Hematopoietic multipotent progenitor cell (in vitro differentiated cells): ENCODE data around the gene MSMP. TPM values are rescaled to one million over a fixed set of nuclear protein-coding genes. Genes with fewer than 3 reads are reported as not detected.

Experiments
- DNase-seq, 3 donors: peaks; one replicate each; pipeline ENCODE4 v3.0.0-alpha.2; 2011 to 2015; ENCODE audit warnings: low read depth in 2 of 3, low spot score in 2 of 3
- total RNA-seq: library from RNA; depleted of rRNA; stranded (reverse); fragments of >200 nt; gene quantifications from one replicate; pipeline ENCODE4 v1.2.3, GENCODE V29; 2012

The MSMP gene
- total RNA-seq, 1 donor, result 2.4 TPM

DNA sequence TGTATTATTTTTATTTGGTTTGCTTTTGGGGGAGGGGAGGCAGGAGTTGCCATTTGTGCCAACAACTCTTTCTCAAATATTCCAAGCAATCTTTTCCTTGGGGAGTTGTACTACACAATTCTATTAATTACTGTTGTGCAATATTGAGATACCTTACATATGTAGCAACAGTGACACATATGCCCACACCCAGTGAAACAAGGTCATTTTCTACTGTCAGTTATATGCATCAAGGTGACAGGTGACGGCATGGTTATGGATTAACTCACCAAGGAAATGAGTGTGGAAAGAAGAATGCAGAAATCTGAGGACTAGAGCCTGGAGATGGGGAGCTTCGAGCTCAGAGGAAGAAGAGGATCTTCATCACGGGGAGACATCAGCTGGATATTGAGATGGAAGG is 17.9 kb upstream of the MSMP start:
- DNase-seq, result no peak

- DNase-seq, result peak in 1 of 3 donors; percentile 50
These were observed 17.5 kb upstream of the MSMP start for GRCh38 chr9:35771534-35771933.

GRCh38 chr9:35771075-35771433 is 17.0 kb upstream of the MSMP start:
- no peak for DNase-seq

DNA sequence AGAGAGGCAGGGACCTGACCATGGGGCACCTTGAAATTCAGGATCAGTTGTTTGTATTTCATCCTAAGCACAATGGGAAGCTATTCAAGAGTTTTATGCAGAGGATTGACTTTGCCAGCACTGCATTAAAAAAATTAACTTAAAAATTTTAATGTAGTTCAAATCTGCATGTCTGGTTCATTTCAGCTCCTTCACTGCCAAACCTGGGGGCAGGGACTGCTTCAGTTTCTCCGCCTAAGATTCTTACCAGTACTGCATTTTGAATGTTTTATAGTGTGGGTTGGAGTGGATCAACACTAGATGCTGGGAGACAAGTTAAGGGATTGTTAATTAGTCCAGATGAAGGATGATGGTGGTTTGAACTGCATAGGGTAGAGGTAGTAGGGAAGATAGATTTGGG is 15.7 kb upstream of the MSMP start:
- DNase-seq, result no peak

DNA sequence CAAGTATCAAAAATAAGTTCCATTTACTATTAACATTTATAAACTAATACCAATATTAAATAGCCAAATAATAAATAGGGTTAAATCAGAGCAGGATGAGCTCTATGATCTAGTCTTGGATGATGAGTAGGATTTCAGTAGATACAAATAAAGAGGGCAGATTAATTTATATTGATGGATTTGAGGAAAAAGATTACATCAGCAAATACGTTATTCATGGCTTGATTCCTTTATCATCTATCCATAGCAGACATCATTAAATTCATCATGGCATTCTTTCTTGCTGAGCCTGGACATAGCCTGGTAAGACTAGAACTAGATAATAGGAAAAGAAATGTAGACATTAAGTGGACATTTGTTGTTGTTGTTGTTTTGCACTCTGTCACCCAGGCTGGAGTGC is 13.4 kb upstream of the MSMP start:
- no peak for DNase-seq

GRCh38 chr9:35766997-35767396 is 12.9 kb upstream of the MSMP start:
- no peak for DNase-seq

DNA sequence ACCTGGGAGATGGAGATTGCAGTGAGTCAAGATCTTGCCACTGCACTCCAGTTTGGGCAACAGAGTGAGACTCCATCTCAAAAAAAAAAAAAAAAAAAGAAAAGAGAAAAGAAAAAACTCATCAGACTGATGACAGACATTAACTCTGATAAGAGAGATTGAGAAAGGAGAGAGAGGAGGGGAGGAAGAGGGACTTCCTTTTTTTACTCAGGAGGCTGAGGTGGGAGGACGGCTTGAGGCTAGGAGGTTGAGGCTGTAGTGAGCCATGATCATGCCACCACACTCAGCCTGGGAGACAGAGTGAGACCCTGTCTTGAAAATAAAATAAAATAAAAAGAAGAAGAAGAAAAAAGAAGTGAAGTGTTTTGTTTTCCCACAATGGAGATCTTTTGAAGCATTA is 9.7 kb upstream of the MSMP start:
- DNase-seq, result no peak

DNA sequence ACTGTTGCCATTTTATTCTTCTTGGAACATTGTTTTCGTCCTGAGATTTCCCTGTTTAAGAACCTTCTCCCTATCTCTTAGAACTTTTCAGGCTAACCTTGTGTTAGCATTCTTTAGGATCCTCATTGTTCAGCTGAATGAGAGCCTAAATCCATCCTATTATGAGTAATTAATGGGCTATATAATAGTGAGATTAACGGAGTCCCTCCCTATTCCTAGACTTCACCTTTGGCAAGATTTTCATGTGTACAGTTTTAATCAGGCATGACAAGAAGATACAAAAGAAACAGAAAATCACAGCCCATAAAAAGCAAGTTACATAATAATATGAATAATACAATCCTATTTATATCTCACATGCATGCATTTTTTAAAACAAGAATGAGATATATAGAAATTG is 9.1 kb upstream of the MSMP start:
- DNase-seq, result no peak

GRCh38 chr9:35760651-35761050 is 6.6 kb upstream of the MSMP start:
- DNase-seq, result no peak

- DNase-seq, result no peak
These were observed 5.7 kb upstream of the MSMP start for GRCh38 chr9:35759795-35760194.

- no peak for DNase-seq
These were observed 4.5 kb upstream of the MSMP start for GRCh38 chr9:35758475-35759050.

GRCh38 chr9:35757892-35758275 is 3.8 kb upstream of the MSMP start:
- DNase-seq, result no peak

DNA sequence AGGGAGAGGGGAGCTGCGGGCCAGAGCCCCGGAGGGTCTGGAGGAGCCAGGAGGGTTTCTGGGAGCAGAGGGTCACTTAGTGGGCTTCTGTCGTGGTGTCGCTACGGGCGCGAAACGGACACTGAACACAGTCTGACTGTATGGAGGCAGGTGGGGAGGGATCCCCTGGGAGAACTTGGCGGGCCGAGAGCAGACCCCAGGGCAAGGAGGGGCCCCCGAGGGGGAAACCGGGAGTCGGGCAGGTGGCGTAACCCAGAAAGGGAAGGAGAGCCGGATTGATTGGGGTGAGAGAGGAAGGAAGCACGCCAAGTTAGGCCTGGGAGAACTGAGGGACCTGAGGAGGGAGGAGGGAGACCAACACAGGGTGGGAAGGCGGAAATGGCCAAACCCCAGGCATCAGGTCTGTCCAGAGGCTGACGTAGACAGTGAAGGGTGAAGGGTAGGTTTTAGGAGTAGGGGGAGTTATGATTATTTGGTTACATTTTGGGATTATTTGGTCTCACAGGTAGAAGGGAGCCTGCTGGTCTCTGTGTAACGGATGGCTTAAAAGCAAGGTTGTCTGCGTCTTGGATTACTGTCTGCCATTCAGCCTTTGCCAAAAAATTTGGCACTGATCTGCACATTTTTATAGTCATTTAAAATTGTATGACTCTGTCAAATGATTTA is 3.3 kb upstream of the MSMP start:
- no peak for DNase-seq

DNA sequence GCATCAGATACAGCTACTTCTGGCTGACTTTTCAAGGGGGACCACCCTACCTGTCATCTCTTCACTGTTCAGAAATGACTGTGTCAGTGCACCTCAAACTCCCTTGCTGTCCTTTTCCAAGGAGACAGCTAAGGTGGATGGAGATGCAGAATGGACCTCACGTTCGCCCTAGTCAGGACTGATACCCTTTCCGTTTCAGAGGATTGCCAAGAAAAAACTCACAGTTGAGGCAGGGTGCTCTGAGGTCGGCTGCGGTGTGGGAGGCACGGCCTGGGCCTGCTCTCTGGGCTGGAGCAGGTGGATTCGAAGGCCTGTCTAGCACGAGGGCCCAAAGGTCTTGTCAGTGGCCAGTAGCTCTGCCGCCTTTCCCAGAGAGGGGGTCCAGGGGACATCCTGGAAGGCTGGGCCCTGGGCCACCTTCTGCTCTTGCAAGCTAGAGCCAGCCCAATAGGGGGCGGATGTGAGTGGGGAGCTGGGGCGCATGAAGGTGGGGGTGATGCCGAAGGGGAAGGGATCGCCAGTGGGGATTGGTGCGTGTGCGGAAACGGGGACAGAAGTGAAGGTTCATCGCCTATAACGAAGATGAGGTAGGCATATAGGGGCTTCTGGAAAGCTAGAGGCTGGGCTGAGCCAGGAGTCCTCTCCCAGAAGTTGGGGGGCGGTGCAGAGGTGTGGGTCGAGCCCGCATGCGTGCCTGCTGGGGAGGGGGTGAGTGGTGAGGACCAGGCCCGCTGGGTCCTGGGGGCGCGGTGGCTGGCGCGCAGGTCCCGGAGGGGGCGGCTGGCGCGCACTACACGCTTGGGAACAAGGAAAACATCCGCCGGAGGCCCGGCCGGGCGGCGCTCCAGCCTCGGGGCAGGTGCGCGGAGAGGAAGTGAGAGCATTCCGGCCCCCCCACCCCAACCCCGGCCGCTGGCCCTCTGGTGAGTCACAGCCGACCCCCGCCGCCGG is 2.5 kb upstream of the MSMP start:
- peak; percentile 48 to 85 (median 82) for DNase-seq

- DNase-seq, result no peak
These were observed 995 bp upstream of the MSMP start for GRCh38 chr9:35755071-35755470.

- DNase-seq, result no peak
These were observed 610 bp downstream of the MSMP start for GRCh38 chr9:35753466-35753865.

GRCh38 chr9:35750256-35750531 is 3.9 kb downstream of the MSMP start:
- no peak for DNase-seq

DNA sequence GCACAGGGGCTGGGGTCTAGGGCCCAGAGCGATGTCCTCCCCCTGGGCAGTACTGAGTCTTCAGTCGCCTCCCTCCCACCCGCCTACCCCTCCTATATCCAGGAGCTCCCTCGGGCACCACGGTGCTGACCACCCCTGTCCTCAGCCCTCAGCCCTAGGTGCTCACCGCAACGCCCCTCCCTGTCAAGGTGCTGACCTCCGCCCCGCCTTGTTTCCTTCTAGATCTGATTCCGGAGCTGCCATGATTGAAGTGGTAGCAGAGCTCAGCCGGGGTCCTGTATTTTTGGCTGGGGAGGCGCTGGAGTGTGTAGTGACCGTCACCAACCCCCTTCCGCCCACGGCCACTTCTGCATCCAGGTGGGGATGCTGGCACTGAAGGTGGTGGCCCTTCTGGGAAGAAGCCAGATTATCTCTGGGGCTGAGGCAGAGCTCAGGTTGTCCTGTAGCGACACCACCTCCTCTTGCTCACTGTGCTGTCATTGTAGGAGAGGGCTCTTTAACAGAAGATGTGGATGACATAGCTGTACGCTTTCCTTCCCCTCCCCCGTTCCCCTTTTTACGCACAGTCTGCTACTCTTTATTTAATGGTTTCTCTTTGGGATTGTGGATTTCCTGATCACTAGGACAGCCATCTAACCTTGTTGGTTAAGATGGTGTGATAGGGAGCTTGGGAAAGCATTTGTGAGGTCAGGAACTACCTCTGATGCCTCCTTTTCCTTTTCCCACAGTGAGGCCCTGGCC is 4.4 kb downstream of the MSMP start:
- peak in 1 of 3 donors; percentile 55 for DNase-seq

- peak in 1 of 3 donors; percentile 66 for DNase-seq
These were observed 5.1 kb downstream of the MSMP start, which contains the start of the genes GBA2 and RGP1 for GRCh38 chr9:35748858-35749514. Gene GBA2 (minus strand): TSS chr9:35749228. CDS start chr9:35748704, 524 bp downstream. Gene RGP1 (plus strand): TSS chr9:35749287. CDS start chr9:35749756, 469 bp downstream.

DNA sequence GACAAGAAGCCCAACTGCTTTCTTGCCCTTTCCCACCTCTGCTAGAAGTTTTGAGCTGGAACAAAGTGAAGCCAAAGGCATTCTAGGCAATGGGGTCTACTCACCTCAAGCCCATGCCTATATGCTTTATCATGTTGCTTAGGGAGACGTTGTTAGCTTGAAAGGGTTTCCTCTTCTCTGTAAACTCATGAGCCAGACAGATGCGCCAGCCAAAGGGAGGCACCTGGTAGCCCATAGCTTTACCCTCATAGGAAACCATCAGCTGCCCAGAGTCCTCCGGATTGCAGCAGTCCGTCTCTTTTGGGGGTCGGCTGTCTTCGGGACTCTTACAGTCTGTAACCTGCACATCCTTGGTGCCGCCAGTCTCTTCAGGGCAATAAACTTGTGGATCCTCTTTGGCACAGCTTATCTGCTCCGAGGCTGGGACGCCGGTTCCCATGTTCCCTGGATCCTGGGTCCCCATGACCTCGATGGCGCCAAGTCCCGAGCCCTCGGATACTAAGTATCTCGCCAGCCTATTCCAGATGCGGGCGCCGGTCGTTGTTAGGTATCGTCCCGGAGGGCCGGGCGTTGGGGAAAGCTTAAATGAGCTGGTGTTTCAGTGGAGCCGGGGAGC is 5.7 kb downstream of the MSMP start:
- DNase-seq, result peak in 1 of 3 donors; percentile 33
